HG03378 (cell line): ENCODE data around the gene MIS18A.
"Not testable (repeated sequence)": the region's sequence is repeated elsewhere in the genome, so short reads cannot be mapped to it uniquely, and the experiment has no call there.

Source experiments
- ATAC-seq: cut with Tn5 transposase; IDR thresholded peaks from one replicate; pipeline ENCODE4 v1.9.1; 2021; ENCODE audit warnings: mild to moderate bottlenecking, moderate library complexity; ENCODE audit not compliant: unreplicated experiment

MIS18A gene

DNA sequence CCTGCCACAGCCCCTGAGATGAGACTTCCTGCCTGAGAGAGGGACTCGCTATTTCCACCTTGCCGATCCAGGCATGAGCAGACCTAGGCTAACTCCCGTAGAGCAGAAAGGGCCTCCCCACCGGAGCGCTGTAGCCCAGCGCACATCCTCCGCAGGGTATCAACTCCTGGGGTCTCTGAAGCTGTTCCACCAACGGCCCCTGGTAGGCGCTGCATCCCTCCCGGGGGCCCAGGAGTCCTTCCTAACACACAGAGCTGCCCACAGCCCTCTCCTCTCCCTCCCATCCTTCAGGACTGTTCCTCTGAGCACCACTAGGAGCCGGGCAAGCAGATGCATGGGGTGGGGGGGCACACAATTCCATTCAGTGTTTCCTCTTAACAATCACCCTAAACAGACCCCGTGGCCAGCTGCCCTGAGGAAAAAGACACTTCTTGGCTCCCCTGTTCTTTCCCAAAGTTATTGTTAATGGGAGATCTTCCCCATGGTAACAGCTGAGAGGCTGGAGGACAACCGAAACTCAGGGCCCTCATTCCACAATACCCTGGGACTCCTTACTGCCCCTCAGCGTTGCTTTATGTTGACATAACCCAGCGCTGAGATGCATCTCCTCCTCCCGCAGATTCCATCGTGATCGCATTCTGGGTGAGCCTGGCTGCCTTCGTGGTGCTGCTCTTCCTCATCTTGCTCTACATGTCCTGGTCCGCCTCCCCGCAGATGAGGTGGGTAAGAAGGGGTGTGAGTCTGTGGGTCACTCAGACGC is 27.4 kb upstream of the MIS18A start:
- ATAC-seq = no peak

GRCh38 chr21:32304998-32305397 is 26.1 kb upstream of the MIS18A start:
- ATAC-seq = no peak

DNA sequence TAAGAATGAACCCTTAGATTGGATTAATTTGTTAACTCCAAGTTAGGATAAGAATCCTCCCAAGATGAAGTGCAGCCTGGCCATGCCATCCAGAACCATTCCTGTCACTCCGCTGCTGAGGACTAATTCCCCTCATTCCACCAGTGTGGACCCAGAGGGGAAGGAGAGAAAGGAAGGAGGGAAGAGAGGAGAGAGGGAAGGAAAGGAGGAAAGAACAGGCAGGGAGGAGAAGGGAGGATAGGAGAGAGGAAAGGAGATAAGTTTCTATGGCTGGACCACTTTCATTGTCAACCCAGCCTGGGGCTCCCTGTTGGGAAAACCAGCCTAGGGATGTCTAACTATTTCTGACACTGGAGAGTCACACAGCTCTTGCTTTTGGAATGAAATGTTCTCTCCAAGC is 24.5 kb upstream of the MIS18A start:
- ATAC-seq = no peak

DNA sequence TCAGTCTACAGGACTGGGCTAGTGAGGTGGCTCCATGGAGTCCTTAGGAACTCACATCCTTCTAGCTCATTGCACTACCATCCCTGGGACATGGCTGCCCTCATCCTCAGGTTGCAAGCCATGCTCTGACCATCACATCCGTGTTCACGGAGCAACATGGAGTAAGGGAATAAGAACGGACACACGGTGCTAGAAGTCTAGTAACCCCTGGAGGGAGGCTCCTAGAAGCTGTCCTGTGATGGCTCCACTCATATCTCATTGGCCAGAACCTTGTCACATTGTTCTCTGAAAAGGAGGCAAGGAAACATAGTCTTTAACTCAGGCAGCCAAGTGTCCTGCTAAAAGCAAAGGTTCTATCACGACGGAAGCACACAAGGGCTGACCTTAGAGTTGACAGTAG is 23.7 kb upstream of the MIS18A start:
- ATAC-seq = no peak

DNA sequence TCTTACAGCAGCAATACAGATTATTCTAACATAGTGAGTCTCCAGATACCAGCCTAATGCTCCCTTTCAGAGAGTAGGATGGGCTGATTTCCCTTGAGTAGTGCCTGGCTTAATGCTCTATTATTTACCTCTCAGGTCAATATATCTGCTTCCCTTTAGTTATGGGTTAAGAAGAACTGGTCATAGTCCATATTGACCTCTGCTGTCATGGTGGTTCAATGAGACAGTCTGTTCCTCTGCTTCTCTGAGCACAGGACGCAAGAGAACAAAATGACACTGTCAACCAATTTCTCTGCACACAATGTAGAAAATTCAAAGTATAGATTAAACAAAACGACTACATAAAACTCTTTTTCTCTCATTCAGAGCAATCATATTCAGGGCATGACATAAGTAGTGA is 22.7 kb upstream of the MIS18A start:
- no peak for ATAC-seq

GRCh38 chr21:32300117-32300681 is 21.4 kb upstream of the MIS18A start:
- no peak for ATAC-seq

DNA sequence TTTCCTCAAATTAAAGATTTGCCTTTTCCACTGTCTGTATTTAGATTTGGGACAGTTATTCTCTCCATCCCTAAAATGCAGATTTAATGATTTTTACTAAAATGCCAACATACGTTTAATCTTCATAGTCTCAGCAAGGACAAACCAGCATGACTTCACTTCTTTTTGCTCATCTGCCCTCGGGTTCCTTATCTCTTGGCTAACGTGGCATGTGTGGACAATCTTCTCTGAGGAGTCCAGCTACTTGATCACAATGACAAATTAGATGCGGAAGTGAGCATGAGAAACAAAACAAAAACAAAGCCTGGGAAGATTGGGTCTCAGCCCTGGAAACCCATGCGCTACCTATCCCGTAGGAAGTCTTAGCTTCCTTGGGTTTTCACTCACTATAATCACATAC is 20.8 kb upstream of the MIS18A start:
- ATAC-seq = no peak

GRCh38 chr21:32298658-32299081 is 19.8 kb upstream of the MIS18A start, which contains the start of gene MRAP:
MRAP (plus strand) TSS chr21:32298855; CDS start chr21:32298972, 117 bp downstream.
- no peak for ATAC-seq

DNA sequence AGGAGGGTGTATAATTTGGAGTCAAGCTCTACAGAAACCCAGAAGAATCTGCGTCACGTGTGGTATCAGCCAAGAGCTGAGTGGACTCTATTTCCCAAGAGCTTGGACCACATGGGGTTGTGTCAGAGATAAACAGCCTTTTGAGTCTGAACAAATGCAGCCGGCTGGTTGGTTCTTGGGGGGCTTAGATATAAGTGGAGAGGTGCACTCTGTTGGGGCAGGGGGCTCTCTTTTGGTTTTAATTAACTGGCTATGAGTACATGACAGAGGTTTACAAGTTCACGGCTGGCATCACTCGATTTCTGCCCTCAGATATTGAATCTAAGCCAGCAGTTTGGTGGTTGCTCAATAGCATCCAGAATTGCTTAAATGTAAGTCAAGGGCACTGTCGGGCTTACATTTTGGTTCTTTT is 19.3 kb upstream of the MIS18A start:
- ATAC-seq = no peak

DNA sequence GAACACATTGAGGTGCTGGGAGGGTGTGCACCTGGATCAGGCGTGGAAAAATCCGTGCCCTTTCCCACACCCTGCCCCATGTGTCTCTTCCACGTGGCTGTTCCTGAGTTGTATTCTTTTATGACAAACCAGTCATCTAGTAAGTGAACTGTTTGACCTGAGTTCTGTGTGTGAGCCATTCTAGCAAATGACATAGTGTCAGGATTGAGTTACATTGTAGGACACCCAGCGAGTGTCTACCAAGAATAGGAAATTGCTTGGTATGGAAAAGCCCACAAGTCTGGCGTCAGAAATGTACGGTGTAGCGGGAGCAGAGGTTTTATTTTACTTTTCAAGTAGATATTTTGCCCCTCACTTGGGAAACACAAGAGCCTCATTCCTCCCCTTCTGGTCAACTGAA is 18.6 kb upstream of the MIS18A start:
- no peak for ATAC-seq

- ATAC-seq = no peak
These were observed 6.6 kb upstream of the MIS18A start for GRCh38 chr21:32285476-32285875.

DNA sequence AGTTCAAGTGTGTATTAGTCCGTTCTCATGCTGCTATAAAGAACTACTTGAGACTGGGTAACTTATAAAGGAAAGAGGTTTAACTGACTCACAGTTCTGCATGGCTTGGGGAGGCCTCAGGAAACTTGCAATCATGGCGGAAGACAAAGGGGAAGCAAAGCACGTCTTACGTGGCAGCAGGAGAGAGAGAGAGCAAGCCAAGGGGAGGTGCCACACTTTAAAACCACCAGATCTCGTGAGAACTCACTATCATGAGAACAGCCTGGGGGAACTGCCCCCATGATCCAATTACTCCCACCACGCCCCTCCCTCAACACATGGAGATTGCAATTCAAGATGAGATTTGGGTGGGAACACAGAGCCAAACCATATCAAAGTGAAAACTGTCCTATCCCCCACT is 4.1 kb upstream of the MIS18A start:
- ATAC-seq = no peak

- ATAC-seq = no peak
These were observed 2.7 kb upstream of the MIS18A start for GRCh38 chr21:32281531-32281930.

- ATAC-seq = no peak
These were observed 480 bp upstream of the MIS18A start for GRCh38 chr21:32279377-32279680.

- peak; percentile 25 for ATAC-seq
These were observed 746 bp downstream of the MIS18A start for GRCh38 chr21:32278103-32278502.

DNA sequence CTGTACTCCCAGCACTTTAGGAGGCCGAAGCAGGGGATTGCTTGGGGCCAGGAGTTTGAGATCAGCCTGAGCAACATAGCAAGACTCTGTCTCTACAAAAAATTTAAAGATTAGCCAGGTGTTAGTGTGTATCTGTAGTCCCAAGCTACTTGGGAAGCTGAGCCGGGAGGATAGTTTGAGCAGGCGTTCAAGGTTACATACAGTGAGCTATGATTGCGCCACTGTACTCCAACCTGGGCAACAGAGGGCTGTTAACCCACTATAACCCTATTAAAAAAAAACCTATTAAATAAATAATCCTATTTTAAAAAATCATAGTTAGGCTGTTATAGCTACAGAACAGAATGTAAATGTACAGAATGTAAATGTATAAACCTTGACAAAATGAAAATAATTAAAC is 2.2 kb downstream of the MIS18A start:
- ATAC-seq = no peak

DNA sequence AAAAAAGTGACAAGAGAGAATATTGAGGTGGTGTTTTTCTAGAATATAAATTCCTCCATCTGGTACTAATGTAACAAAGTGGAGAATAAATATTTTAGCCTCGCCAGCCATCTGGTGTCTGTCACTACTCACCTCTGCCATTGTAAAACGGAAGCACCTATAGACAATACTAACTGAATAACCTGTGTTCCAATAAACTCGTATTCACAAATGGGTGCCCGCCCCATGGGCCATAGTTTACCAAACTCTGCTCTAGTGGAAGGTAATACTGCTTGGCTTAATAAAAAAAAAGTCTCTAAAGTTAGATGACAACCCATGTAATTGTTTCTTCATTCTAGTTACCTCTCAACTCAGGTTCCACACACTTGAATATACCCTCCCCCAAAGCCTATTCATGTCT is 8.1 kb downstream of the MIS18A start:
- no peak for ATAC-seq

DNA sequence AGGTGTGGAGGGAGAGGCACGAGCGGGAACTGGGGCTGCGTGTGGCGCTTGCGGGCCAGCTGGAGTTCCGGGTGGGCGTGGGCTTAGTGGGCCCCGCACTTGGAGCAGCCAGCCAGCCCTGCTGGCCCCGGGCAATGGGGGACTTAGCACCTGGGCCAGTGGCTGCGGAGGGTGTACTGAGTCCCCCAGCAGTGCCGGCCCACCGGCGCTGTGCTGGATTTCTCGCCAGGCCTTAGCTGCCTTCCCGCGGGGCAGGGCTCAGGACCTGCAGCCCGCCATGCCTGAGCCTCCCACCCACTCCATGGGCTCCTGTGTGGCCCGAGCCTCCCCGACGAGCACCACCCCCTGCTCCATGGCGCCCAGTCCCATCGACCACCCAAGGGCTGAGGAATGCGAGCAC is 13.5 kb downstream of the MIS18A start:
- not testable (repeated sequence) for ATAC-seq

DNA sequence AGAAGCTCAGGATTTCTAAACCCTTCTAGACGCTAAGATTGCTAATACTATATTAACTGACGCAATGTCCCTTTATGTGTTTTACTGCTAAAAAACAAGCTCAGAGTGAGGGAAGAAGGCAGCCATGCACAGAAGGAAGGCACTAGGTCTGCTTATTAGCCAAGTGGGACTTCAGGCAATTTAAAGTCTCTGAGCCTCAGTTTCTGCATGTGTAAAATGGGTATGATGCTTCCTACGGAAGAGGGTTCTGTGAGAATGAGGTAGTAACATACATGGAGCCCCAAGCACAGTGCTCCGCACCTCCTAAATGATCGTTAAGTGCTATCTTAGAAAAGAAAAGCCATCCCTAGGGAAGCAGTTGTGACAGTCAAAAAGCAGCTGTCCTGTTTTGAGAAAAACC is 16.9 kb downstream of the MIS18A start:
- no peak for ATAC-seq

DNA sequence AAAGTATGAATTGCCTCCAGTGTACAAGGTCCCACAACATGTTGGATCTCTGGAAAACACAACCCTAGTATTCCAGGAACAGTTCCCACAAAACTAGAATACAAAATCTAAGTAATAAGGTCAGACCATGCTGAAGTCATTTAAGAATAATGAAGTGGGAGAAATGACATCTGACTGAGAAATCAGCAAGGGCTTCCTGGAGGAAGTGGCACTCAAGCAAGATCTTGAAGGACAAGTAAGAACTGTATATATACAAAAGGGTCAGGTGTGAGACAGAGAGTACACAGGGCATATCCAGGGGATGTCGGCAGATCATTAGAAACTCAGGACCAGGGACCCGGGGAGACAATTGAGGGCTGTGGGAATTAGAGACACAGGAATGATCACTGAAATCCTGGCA is 18.7 kb downstream of the MIS18A start:
- ATAC-seq = no peak

GRCh38 chr21:32258786-32259048 is 20.1 kb downstream of the MIS18A start:
- not testable (repeated sequence) for ATAC-seq

GRCh38 chr21:32257962-32258785 is 20.7 kb downstream of the MIS18A start:
- ATAC-seq = peak; percentile 80
